CD1c-positive myeloid dendritic cell (primary cell): Measurements from ENCODE around the gene HOXC5.

Experiments used
- DNase-seq: peaks from one replicate; pipeline ENCODE4 v3.0.0-alpha.2; 2016; ENCODE audit errors: extremely low spot score

The HOXC5 gene

GRCh38 chr12:54006559-54007220 is 26.2 kb upstream of the HOXC5 start:
- no peak for DNase-seq

- DNase-seq, result no peak
Observed at GRCh38 chr12:54007538-54008259, 25.2 kb upstream of the HOXC5 start.

GRCh38 chr12:54008260-54008552 is 24.6 kb upstream of the HOXC5 start:
- DNase-seq, result no peak

- peak; percentile 53 for DNase-seq
Observed at GRCh38 chr12:54009171-54010052, 23.4 kb upstream of the HOXC5 start.

GRCh38 chr12:54010053-54010971 is 22.5 kb upstream of the HOXC5 start:
- DNase-seq, result no peak

GRCh38 chr12:54010972-54011664 is 21.7 kb upstream of the HOXC5 start:
- no peak for DNase-seq

- no peak for DNase-seq
Observed at GRCh38 chr12:54011665-54012532, 21.0 kb upstream of the HOXC5 start.

GRCh38 chr12:54012631-54013409 is 20.0 kb upstream of the HOXC5 start:
- no peak for DNase-seq

GRCh38 chr12:54014377-54015017 is 18.4 kb upstream of the HOXC5 start:
- no peak for DNase-seq

- no peak for DNase-seq
Observed at GRCh38 chr12:54015018-54015931, 17.6 kb upstream of the HOXC5 start.

GRCh38 chr12:54016051-54016450 is 16.8 kb upstream of the HOXC5 start:
- DNase-seq, result no peak

GRCh38 chr12:54016478-54016964 is 16.3 kb upstream of the HOXC5 start:
- DNase-seq, result no peak

GRCh38 chr12:54017027-54017788 is 15.6 kb upstream of the HOXC5 start:
- DNase-seq, result no peak

GRCh38 chr12:54017878-54018467 is 14.9 kb upstream of the HOXC5 start:
- DNase-seq, result peak; percentile 53

- no peak for DNase-seq
Observed at GRCh38 chr12:54018468-54018984, 14.3 kb upstream of the HOXC5 start.
